Right lobe of liver (tissue), 4 donors: Measurements from ENCODE around the gene GRB10.

ENCODE experiments used
- CTCF ChIP-seq, 4 donors: fragments of 200-600 bp in 3 of 4; fragments of 450-650 bp in 1 of 4; IDR thresholded peaks; one replicate each; pipeline versions ENCODE4 v1.5.1 to v1.8.0; 2016 to 2022; ENCODE audit warnings: antibody characterized with exemption in 4 of 4, mild to moderate bottlenecking in 2 of 4
- POLR2A ChIP-seq: fragments of 450-650 bp; IDR thresholded peaks from one replicate; pipeline ENCODE4 v1.6.1; 2017; ENCODE audit warnings: antibody characterized with exemption, mild to moderate bottlenecking
- donor health status: DM: no; HTN: no; CAD: no.
- donor health status: DM: no; HTN: no; CAD: no.
- donor health status: DM: no; HTN: yes; CAD: no.

DNA sequence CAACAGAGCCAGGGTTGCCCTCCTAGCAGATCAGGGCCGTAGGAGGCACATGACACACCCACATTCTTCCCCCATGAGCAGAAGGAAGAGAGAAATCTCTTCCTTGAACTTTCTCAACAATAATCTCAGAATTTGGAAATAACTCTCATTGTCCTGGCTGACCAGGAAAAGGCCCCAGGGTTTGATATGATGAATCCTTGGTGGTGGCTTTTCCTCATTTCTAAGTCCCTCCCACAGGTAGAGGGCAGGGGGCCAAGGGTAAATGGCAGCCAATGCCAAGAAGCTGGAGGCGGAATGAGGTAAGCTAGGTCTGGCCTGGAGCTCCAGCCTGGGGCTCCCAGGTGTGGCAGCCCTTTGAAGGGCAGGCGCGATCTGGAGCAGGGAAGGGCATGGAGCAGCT is 67.8 kb downstream of the GRB10 start:
- TF ChIP-seq CTCF (IDR thresholded peaks at IDR 0.05) = no peak
- no peak for TF ChIP-seq POLR2A
